Amniotic stem cell (primary cell): ENCODE data around the gene CD4.
"Not testable (repeated sequence)": the region's sequence is repeated elsewhere in the genome, so short reads cannot be mapped to it uniquely, and the experiment has no call there.

ENCODE experiments used
- DNase-seq: peaks from one replicate; lab custom pipeline; 2025; lab: John Stamatoyannopoulos, UW

CD4 gene

DNA sequence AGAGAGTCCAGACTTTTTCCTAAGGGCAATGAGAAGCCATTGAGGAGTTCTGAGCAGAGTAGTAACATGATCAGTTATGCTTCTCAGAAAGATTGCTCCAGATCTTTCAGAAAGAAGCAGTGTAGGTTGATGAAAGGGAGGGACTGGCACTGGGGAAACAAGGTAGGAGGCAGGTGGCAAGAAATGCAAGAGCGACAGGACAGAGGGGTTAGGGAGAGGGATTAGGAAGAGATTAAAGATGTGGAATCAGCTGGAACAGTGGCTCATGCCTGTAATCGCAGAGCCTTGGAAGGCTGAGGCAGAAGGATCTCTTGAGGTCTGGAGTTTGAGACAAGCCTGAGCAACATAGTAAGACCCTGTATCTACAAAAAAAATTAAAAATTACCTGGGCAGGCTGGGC lies 58.3 kb downstream of the CD4 start:
- no peak for DNase-seq

DNA sequence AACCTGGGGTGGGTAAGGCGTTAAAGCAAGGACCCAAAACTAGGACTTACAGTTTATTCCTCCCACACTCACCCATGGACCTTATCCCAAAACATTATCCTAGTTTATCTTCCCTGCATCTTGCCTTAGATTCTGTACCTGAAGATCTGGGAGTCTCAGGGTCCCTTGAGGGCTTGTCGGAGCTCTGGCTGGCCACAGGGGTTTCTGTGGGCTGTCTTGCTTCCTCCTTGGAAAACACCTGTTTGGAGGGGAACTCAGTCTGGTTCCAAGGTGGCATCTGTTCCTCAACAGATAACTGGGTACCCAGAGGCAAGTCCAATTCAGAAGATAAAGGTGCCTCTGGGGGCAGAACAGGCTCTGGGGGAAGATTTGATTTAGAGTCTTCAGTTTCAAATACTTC lies 60.1 kb downstream of the CD4 start:
- no peak for DNase-seq

- DNase-seq: no peak
Observed at GRCh38 chr12:6849976-6850560, 60.7 kb downstream of the CD4 start.

GRCh38 chr12:6850796-6851152 lies 61.4 kb downstream of the CD4 start:
- DNase-seq: no peak

DNA sequence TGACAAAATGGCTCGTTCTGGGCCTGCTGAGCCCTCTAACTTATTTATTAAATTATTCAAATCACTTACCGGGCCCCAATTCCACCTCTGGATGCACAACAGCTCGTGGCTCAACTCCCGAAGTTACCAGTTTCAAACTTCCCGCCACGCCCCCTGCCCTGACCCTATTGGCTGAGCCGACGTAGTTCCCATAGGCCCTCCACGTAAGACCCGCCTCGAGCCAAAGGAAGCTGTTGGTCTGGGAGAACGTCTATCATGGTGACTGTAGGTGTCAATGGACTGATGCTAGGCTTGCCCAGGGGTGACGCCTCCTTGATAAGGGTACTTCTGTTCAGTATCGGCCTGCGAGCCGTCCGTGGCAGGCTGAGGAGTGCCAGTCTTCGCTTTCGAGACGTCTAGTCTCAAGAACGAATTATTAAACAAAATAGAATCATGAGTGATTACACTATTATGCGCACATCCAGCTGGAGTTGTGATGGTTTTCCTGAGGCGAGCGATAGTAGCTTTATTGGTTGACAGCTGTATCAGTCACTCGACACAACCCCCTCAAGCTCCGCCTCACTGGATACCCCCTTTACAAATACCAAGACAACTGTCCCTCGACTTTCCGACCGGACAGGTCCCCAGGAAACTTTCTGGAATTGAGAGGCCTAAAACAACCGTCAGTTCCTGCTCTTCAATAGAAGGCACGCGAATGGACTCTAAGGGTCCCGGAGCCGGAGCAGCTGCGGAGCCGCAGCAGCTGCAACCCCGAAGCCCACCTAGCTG lies 62.0 kb downstream of the CD4 start, which contains the start of gene CDCA3:
TSS of gene CDCA3 (minus strand) at position 134 of the 768 bp plus-strand sequence. CDS start 334 bp downstream, outside the sequence.
- peak; percentile 94 for DNase-seq

DNA sequence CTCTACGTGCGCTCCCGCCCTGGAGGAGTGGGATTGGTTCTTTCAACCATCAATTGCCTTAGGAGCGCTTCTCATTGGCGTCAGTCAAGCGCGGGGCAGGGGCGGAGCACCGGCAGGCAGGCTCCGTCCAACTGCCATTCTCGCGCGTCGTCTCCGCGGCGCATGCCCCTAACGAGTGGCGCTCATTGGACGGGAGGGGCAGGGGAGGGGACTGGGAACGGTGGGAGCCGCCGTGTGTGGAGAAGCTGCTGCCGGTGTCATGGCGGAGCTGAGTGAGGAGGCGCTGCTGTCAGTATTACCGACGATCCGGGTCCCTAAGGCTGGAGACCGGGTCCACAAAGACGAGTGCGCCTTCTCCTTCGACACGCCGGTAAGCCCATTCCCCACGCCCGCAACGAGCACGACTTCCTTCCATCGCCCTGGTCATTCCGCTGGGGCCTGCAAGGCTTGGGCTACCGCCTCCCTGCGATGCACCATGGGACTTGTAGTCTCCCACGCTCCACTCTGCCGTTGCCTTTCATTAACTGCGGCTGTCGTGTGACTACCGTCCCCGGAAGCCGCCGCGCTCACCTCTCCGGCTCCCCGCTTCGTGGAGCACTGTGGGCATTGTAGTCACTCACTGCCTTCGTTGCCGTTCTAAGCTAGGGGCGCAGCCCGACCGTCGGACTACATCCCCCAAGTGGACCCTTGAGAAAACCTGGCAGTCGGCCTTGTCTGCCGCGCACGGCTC lies 62.8 kb downstream of the CD4 start, which contains the start of gene USP5:
TSS of gene USP5 (plus strand) at position 230 of the 730 bp plus-strand sequence. CDS start at position 260, 30 bp downstream.
- DNase-seq: peak; percentile 98

- DNase-seq: no peak
Observed at GRCh38 chr12:6852651-6853354, 63.5 kb downstream of the CD4 start.

GRCh38 chr12:6853626-6854025 lies 64.3 kb downstream of the CD4 start:
- DNase-seq: no peak

GRCh38 chr12:6854036-6854435 lies 64.7 kb downstream of the CD4 start:
- DNase-seq: no peak

- no peak for DNase-seq
Observed at GRCh38 chr12:6855322-6855721, 66.0 kb downstream of the CD4 start.

DNA sequence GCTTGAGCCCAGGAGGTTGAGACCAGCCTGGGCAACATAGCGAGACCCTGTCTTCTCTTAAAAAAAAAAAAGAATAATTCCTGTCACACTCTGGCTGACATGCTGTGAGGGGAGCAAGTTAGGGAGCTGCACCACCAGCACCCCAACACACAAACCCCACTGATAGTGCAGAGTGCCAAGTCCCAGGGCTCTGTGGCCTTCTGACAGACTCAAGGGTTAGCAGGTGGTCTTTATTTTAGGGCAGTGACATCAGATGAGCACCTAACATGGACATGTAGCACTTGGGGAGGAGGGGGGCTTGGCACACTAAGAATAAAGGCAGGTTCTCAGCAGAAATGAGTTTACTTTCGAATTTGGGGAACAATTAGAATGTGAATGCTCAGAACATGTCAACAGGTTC lies 69.5 kb downstream of the CD4 start:
- no peak for DNase-seq

DNA sequence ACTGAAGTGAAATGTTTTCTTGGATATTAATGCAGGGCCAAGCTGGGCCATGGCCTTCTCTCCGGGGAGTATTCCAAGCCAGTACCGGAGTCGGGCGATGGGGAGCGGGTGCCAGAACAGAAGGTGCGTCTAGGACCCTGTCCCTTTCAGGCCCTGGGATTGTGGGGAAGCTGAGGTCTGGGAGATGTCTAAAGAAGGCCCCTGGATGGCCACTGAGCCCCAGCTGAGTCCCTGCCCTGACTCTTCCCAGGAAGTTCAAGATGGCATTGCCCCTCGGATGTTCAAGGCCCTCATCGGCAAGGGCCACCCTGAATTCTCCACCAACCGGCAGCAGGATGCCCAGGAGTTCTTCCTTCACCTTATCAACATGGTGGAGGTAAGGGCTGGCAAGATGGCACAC lies 70.8 kb downstream of the CD4 start:
- DNase-seq: no peak

DNA sequence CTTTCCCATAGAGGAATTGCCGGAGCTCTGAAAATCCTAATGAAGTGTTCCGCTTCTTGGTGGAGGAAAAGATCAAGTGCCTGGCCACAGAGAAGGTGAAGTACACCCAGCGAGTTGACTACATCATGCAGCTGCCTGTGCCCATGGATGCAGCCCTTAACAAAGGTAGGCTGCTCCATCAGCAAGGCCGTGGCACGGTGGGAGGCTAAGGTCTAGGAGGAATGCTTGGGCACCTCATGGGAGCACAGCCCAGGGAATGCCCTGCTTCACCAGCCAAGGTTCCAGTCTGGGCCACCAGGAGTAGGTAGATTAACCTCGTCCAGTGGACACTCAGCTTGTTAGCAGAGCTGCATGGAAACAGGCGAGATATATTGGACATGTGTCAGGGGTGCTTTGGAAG lies 71.6 kb downstream of the CD4 start:
- no peak for DNase-seq

DNA sequence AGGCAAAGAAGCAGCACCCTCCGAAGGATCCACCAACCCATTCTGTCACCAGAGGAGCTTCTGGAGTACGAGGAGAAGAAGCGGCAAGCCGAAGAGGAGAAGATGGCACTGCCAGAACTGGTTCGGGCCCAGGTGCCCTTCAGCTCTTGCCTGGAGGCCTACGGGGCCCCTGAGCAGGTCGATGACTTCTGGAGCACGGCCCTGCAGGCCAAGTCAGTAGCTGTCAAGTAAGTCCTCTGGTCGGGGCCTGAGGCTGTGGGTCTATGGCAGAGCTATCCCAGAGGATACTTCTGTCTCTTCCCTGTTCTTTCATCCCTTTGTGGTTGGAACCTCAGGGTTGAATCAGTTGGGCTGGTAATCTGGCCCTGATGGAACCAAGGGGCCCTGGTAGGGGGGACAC lies 72.1 kb downstream of the CD4 start:
- no peak for DNase-seq

DNA sequence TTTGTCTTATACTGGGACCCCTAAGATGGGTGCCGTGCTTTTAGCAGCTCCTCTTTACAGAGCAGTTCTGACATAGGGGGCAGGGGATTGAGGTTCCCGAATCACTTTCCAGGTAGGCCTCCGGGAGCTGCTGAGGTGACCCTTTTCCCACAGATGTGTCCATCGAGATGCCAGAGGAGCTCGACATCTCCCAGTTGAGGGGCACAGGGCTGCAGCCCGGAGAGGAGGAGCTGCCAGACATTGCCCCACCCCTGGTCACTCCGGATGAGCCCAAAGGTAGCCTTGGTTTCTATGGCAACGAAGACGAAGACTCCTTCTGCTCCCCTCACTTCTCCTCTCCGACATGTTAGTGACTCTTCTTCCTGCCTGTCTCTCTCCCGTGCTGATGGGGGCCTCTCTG lies 73.7 kb downstream of the CD4 start:
- DNase-seq: no peak

- no peak for DNase-seq
Observed at GRCh38 chr12:6863586-6864321, 74.4 kb downstream of the CD4 start.

DNA sequence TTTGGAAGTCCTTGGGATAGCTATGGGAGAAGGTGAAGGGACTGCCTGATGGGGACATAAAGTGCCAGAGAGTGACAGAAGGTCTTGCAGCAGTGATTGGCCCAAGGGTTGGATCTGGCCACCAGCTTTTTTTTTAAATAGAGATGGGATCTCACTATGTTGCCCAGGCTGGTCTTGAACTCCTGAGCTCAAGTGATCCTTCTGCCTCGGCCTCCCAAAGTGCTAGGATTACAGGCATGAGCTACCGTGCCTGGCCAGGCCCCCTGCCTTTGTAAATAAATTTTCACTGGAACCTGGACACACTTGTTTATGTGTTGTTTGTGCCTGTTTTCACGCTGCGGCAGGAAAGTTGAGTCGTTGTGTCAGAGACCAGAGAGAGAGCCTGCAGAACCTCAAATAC lies 76.0 kb downstream of the CD4 start:
- DNase-seq: not testable (repeated sequence)

- no peak for DNase-seq
Observed at GRCh38 chr12:6866163-6866919, 77.0 kb downstream of the CD4 start.

GRCh38 chr12:6866920-6867412 lies 77.6 kb downstream of the CD4 start:
- no peak for DNase-seq

DNA sequence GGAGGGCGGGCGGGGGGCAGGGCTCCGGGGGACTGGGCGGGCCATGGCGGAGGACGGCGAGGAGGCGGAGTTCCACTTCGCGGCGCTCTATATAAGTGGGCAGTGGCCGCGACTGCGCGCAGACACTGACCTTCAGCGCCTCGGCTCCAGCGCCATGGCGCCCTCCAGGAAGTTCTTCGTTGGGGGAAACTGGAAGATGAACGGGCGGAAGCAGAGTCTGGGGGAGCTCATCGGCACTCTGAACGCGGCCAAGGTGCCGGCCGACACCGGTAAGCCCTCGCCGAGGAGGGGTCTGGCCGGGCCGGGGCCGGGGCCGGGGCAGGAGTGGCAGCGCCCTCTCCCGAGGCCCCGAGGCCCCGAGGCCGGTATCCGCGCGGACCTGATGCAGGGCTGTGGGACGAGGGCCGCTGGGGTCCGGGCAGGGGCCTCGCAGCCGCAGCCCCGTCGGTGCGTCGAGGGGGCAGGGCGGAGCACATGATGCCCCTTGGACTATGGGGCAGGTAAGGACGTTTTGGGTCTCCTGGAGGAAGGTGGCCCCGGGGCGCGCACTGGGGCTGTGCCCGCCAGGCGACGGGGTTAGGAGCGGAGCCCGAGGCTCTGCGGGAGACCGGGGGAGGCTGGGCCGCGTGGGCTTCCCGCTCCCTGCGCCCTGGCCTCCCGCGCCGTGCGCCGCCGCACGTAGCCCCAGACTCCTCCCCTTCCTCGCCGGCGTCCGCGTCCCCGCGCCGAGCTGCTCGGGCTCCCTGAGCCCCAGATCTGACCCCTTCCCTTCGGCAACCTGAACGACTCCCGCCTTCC lies 78.3 kb downstream of the CD4 start, which contains the start of gene TPI1:
TSS of gene TPI1 (plus strand) at position 119 of the 798 bp plus-strand sequence. CDS start at position 155, 36 bp downstream.
- peak; percentile 48 for DNase-seq
